ENCODE data around the gene SRCIN1. TPM values are rescaled to one million over a fixed set of nuclear protein-coding genes. Genes with fewer than 3 reads are reported as not detected.

SRCIN1 gene
- total RNA-seq, 1 experiment from 2014 or later, result 6.9 TPM

- WGBS (ENCODE audit: extremely low coverage, insufficient read length, low lambda C conversion rate), result no CpG with 5 or more reads among the region's 6 CpGs
- H3K4me2 ChIP-seq (ENCODE audit: insufficient read depth, insufficient read length, low read length), result peak overlapping the region; percentile 67
- H4K20me1 ChIP-seq (ENCODE audit: control insufficient read depth, insufficient read depth, insufficient read length), result no peaks in the 10 kb centered on the region
- peaks cover 0 to 33% (median 0%) of the 10 kb centered on the region in 3 experiments; a peak in 5 of 7 replicates for H3K36me3 Mint-ChIP-seq (ENCODE audit: insufficient read depth in 1 of 3, low read depth in 3 of 3)
- H4K91ac ChIP-seq (ENCODE audit: insufficient read length, low read depth, low read length), result no peak overlapping the region
- H2BK120ac ChIP-seq (ENCODE audit: low read depth, low read length, poor library complexity, severe bottlenecking), result no peak overlapping the region
- no peak overlapping the region for H3T11ph ChIP-seq (ENCODE audit: low read length)
- H3K27ac Mint-ChIP-seq, result peak overlapping the region in 2 of 3 experiments; percentile 25 to 34; a peak in 2 of 7 replicates
- H3K18ac ChIP-seq (ENCODE audit: insufficient read length, low read depth, low read length), result no peak overlapping the region
- H3K4ac ChIP-seq (ENCODE audit: low read depth, low read length), result no peak overlapping the region
- no peak for TF ChIP-seq CTCF (conservative IDR thresholded peaks at IDR 0.05)
- H3K9me3 ChIP-seq (ENCODE audit: control insufficient read depth, low read depth, low read length), result no peaks in the 10 kb centered on the region
- no peak overlapping the region for H2AK5ac ChIP-seq (ENCODE audit: insufficient read length, low read length)
- H4K5ac ChIP-seq (ENCODE audit: insufficient read length, low read depth, low read length), result no peak overlapping the region
- no peaks in the 10 kb centered on the region for H3K79me1 ChIP-seq (ENCODE audit: insufficient read depth, low read depth, low read length, poor library complexity, severe bottlenecking)
- H3K27ac ChIP-seq (ENCODE audit: insufficient read length, low read depth, low read length), result no peak overlapping the region
- no peak overlapping the region for H2BK5ac ChIP-seq (ENCODE audit: insufficient read length, low read length)
- H2BK12ac ChIP-seq (ENCODE audit: insufficient read length, low read depth, low read length), result no peak overlapping the region
- H3K14ac ChIP-seq (ENCODE audit: insufficient read depth, low read length), result no peak overlapping the region; the same call in 1 of the 2 replicates
- H3K23me2 ChIP-seq (ENCODE audit: insufficient read length, low read depth, low read length, poor library complexity, severe bottlenecking), result peaks cover 18% of the 10 kb centered on the region
- H3K4me3 Mint-ChIP-seq, result peak overlapping the region in 1 of 2 experiments; percentile 66; a peak in 2 of 5 replicates
- no peak overlapping the region for H3K56ac ChIP-seq (ENCODE audit: insufficient read length, low read depth, low read length)
- peak; percentile 77 for DNase-seq
- H3K9me3 Mint-ChIP-seq, result no peaks in the 10 kb centered on the region
- peaks cover 30% of the 10 kb centered on the region for H3K27me3 Mint-ChIP-seq (ENCODE audit: low read depth)
- no peaks in the 10 kb centered on the region; the same call in 1 of the 2 replicates for H3K27me3 ChIP-seq (ENCODE audit: insufficient read depth, low read length)
- peaks cover 8% of the 10 kb centered on the region; the same call in 1 of the 2 replicates for H3K4me1 ChIP-seq (ENCODE audit: insufficient read depth, low read length)
- H2BK20ac ChIP-seq (ENCODE audit: low read depth, low read length, poor library complexity, severe bottlenecking), result no peak overlapping the region
- H3K23ac ChIP-seq (ENCODE audit: insufficient read length, low read depth, low read length), result no peak overlapping the region
- no peak overlapping the region for H4K8ac ChIP-seq (replicated peaks; ENCODE audit: insufficient read length, low read depth, low read length)
- no peak overlapping the region for H2BK15ac ChIP-seq (ENCODE audit: low read depth, low read length)
- peaks cover 35 to 43% of the 10 kb centered on the region in 2 experiments for H3K4me1 Mint-ChIP-seq
- H3K9ac ChIP-seq (ENCODE audit: extremely low read depth, insufficient read length, low read length), result no peak overlapping the region
- H2AFZ ChIP-seq (ENCODE audit: low read length), result no peak overlapping the region
- no peaks in the 10 kb centered on the region for H3K79me2 ChIP-seq (ENCODE audit: insufficient read depth, low read length)
These were observed 97.2 kb downstream of the SRCIN1 start for GRCh38 chr17:38508570-38508950.

Data from H9 (cell line).